ENCODE data around the gene DLX4.
A peak's percentile ranks its signal among the peaks of the same experiment; 100 is the strongest.

The DLX4 gene

DNA sequence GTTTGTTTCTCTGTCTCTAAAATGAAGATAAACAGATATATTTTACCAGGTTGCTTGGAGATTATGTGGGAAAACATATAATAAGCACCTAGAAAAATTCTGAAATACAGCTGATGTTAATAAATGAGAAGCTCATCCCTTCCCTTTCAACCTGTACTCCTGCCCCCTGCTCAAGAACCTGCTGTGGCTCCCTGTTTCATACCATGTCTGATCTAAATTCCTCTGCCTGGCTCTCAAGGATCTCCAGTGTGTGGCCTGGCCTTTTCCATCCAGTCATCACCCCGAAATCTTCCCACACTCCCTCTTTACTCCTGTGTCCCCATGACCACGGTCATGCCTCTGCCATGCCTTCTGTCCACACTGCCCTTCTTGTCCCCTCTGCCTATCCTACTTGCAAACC, 19.4 kb upstream of the DLX4 start:
- no peak for DNase-seq

DNA sequence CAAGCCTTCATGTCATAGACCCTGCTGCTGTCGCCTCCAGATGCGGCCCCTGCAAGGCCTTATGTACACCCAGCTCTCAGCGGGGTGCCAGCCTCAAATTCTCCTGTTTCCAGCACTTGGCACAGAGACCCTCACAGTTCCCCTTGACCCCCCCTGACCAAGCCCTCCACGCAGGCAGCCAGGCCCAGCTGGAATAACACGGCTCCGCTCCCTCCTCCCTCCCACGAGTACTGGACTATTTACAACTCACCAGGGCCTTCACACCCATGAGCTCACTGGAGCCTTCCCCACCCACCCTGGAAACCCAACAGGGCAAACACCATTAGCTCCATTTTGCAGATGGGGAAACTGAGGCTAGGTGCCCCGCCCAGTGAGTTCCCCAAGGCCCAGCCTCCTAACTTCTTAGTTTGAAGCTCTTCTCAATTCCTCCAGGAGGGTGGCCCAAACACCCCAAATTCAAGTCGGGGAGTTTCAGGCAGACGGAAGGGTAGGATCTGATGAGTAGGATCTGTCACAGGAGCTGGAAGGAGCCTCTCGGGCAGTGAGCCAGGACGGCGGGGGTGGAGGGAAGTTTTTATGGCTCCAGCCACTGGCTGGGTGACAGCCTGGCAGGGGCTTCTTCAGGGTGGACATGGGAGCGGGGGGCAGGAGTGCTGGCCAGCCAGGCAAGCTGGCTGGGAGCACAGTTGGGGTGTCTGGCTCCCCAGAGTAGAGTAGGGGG, 17.5 kb upstream of the DLX4 start:
- DNase-seq: no peak

DNA sequence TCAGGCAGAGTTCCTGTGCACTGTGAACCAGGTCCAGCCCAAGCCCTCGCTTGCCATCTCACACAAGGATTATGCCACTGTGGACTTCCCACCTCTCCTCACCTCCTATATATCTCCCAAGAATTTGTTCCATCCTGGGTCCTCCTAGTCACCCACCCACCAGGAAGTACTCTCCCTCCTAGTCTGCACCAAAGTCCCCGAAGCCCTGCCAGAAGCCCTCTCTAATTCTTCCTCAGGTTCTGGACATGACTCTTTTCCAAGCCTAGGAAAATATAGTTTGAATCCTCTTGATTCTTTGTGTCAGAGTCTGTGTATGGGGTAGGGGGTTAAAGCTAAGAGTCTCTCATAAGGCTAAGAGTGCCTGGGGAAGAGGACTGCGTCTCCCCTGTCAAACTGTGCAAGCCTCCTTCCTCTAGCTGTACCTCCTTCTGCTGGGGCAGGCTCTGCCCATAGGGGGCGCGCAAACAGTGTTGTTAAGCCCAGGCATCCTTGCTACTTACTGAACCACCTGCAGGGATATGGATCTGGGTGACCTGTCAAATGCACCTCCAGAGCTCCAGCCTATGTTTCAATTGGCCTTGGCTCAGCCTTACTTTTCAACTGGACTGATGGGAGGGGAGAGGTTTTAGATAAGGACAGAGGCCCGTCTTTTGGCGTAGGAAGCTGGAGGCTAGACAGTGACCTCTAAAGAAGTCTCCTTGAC, 16.6 kb upstream of the DLX4 start:
- DNase-seq: peak in 1 of 2 donors; percentile 20

DNA sequence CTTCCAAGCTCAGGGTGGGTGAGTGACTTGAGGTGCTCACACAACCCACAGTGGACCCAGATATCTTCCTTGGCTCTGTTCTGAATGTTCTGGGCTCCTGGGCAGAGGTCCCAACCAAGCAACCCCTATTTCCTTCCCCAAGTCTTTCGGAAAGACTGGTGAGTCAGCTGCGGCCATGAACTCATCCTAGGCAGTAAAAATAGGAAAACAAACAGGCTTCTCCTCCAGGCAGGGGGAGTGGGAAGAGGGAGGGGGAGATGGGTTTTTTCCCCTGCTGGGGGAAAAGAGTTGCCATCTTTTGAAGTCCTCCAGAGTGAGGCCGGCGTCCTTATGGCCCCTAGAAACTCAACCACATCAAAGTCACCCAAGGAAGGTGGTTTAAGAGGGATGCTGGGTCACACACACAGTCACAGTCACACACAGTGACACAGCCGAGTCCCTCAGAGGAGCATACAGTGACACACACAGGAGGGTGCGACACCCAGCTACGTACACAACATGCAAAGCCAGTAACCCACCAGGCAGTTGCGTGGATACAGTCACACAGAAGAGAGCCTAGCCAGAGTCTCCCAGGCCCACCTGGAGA, 16.0 kb upstream of the DLX4 start:
- DNase-seq: no peak

DNA sequence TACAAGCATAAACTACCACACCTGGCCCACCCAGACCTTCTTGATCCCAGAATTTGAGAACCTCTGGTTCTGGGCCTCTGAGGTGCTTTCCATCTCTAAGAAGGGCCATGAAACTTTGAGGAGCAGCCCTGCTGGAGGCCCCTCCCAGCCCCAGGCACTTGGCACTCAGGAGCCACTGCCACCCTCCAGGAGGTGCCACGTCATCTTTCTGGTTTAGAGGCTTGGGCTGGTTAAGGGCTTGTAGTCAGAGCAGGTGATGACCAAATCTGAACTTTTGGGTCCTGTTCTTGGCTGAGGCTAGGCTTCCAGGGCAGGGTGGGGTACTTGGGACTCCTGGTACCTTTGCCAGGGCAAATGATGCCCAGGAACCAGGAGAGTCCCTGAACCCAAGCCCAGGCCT, 13.8 kb upstream of the DLX4 start:
- no peak for DNase-seq

DNA sequence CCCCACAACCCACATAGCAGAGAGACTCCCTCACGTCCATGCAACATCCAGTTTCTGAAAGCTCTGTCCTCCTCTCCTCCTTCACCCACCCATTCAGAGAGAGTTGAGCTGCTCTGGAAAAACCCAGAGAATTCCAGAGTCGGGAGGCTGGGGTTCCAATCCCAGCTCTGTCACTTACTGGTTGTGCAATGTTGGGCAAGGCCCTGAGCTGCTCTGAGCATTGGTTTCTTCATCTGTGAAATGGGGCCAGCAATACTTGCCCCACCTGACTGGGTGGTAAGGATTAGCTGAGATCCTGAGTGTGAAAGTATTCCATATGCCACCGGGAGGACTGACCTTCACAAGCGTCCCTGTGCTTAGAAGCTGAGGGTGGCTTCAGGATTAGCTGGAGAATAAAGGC, 12.2 kb upstream of the DLX4 start:
- DNase-seq: no peak

DNA sequence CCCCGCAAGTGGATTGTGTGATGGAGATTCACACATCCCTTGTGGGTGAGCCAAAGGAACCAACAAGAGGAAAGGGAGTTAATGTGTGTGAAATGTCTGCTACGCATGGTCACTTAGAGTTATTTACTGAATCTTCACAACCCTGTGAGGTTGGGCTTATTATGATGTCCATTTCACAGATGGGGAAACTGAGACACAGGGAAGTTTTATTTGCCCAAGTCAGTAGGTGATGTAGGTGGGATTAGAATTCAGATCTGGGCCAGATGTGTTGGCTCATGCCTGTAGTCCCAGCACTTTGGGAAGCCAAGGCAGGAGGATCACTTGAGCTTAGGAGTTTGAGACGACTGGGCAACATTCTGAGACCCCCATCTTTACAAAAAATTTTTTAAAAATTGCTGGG, 11.6 kb upstream of the DLX4 start:
- no peak for DNase-seq

DNA sequence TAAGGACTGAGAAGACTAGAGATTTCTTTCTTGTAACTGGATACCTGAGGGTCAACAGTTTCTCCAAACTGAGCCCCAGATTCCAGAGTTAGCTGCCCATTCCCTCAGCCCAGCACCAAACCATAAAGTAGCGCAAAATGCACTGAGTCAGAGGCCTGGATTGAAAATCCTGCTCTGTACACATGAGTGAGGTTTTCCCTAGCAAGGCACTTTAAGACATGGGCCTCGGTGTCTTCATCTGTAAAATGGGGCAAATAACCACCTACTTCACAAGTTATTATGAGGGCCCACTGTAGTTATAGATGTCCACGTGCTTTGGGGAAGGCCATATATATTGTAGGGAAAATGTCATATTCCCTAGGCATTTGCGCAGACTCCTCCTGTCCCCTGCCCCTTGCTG, 10.3 kb upstream of the DLX4 start:
- DNase-seq: no peak

DNA sequence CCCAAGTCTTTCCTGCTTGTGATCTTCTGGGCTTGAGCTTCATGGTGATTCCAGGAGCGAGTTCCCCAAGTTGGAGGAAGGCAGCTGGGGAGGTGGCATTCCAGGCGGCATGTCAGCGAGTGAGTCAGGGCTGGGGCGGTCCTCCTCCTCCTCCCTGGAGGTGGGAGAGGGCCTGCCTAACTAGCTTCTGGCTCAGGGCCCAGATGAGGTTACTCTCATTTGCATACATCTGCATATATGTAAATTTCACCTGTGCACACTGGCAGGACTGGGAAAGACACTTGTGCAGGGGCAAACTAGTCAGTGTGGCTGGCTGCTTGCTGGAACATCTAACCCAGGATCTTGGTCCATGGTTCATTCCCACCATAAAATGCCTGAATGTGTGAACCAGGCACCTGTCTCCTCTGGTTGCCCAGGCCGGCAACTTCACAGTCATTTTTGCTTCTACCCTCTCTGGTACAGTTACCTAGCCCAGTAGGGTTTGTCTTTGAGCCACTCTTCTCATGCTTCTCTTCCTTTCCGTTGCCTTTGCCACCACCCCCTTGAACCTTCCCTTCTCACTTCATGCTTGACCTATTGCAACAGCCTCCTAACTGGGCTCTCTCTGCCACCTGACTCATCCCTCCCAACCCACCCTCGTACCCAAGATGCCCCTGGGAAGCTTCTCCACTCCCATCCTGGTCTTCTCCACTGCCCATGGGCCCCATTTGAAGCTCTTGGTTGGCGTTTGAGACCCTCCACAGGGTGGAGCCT, 9.6 kb upstream of the DLX4 start:
- no peak for DNase-seq

DNA sequence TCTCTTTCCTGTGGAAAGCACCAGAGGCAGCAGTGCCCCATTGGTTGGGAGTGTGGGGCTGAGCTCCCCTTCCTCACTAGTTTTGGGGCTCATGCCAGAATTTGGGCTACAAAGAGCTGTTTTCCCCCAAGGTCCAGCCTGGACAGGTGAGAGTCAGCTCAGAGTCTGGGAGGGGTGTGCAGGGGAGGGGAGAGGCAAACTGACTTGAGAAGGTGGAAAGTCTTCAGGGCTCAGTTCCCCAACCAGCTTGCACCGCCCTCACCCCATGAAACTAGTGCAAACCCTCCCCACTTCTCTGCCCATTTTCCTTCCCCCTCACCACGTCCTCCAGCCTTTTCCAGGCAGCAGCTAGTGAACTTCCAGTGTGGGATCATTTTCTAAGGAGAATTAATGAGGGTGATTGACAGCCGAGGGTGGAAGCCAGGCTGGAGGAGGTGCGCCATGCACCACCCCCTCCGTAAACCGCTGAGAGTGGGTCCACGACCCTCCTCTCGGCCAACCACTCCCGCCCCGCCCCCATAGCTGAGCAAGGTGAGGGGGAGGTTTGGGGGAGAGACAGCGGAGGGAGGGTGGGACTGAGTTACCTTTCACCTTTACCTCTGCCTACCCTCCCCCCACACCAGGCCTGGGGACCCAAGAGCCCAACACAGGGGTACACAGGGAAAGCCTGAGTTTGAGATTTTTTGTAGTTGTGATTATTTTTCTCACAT, 6.2 kb upstream of the DLX4 start:
- DNase-seq: no peak

DNA sequence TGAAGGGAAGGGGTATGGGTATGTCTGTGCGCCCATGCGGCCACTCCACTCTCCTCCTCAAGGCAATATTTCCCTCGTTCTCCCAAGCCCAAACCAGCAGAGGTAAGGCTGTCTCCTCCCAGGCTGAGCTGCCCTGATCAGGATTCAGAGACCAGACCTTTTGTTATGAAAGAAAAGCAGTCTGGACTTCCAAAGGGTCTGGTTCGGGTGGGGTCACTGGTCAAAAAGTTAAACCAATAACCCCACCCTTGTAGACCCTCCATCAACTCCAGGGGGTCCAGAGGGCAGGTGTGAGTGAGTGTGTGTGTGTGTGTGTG, 5.7 kb upstream of the DLX4 start:
- no peak for DNase-seq

DNA sequence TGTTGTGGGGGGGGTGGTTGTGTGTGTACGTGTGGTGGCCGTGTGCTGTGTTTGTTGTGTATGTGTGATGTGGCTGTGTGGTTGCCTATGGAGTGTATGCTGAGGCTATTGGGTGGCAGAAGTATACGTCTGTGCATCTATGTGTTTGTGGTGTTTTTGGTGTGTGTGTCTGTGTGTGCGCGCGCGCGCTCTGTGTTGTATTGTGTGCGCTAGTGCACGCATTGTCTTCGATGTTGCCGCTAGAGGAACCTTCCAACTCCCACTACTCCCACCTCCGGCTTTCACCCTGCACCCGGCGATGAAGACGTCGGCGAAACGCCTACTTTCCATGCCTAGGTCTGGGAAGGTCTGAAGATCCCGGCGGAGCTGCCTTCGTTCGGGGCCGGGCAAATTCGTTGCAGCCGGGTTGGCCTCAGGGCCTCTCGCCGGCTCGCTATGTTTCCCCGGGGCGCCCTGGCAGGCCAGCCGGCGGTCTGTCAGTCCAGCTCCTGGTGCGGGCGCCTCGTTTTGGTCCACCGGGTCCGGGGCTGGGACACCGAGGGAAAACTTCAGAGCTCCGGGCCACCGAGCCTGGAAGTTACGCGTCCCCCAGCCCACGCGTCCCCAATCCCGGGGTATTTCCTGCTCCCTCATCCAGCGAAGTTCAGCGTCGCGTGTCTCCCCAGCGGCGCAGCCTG, 5.2 kb upstream of the DLX4 start:
- DNase-seq: no peak

DNA sequence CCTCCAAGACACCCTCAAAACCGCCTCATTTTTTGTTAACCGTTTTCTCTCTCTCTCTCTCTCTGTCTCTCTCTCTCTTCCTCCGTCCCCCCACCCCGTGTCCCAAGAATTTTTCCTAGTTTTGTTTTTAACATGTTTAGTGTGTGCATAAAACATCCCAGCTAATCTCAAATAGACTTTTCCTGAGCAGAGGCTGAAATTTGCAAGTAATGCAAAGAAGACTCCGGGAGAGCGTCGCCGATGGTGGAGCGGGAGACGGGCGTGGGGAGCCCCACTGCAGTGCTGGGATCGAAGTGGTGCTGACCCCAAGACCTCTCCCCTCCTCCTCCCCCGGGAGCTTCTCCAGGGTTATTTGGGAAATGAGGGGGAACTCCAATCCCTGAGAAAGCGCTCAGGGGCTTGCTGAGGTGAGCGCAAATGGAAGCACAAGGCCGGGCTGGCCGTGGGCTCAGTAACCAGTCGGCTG, 4.7 kb upstream of the DLX4 start:
- no peak for DNase-seq

DNA sequence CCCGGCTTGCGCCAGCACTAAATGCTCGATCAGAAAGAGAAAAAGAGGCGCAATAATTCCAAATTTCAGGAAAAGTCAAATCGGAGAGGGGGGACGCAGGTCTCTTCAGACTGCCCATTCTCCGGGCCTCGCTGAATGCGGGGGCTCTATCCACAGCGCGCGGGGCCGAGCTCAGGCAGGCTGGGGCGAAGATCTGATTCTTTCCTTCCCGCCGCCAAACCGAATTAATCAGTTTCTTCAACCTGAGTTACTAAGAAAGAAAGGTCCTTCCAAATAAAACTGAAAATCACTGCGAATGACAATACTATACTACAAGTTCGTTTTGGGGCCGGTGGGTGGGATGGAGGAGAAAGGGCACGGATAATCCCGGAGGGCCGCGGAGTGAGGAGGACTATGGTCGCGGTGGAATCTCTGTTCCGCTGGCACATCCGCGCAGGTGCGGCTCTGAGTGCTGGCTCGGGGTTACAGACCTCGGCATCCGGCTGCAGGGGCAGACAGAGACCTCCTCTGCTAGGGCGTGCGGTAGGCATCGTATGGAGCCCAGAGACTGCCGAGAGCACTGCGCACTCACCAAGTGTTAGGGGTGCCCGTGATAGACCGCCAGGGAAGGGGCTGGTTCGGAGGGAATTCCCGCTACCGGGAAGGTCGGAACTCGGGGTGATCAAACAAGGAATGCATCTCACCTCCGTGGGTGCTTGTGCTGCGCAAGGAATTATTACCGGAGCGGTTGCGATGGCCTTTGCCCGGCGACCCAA, 4.0 kb upstream of the DLX4 start:
- no peak for DNase-seq

DNA sequence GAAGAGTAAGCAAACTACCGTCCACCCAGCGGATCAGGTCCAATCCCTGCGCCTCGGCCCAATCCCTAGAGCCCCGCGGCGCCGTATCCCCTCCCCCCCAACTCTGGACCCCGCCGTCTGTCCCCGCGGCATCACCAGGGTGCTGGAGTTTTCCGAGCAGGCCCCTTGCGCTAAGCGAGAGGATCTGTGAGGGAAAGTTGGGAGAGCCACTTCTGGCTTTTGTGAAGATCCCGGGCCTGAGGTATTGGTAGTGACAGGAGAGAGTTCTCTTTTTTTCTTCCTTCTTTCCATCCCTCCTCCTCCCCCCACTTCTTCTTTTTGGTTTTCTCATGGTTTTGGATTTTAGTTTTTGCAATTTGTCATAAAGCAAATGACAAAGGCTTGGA, 3.5 kb upstream of the DLX4 start:
- DNase-seq: no peak

DNA sequence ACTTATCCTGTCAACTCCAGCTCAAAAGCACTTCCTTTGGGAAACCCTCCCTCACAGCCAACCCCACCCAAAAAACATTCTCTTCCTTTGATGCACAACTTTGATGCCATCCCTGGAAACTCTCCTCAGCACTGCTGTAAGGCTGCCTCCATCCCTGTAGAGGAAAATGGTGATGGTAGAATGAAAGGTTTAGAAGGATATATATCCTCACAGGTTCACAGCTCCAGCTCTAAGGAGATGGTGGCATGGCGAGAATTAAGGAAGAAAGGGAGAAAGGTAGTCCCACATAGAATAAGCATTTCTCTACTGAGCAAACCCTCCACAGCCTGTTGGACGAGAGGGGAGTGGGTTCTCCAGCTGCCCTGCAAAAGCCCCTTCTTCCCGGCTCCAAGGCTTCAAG, 2.2 kb upstream of the DLX4 start:
- no peak for DNase-seq

DNA sequence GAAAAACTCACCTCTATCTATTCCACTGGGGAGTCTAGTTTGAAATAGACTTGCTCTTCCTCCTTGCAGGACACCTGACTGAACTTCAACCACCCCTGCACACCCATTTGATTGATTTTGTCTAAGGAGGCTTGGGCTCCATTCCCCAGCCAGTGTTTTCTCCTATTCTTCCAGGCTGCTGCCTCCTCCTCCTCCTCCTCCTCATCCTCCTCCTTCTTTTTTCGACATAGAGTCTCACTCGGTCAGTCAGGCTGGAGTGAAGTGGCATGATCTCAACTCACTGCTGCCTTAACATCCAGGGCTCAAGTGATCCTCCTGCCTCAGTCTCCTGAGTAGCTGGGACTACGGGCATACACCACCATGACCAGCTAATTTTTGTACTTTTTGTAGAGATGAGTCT, 1.8 kb upstream of the DLX4 start:
- DNase-seq: no peak

DNA sequence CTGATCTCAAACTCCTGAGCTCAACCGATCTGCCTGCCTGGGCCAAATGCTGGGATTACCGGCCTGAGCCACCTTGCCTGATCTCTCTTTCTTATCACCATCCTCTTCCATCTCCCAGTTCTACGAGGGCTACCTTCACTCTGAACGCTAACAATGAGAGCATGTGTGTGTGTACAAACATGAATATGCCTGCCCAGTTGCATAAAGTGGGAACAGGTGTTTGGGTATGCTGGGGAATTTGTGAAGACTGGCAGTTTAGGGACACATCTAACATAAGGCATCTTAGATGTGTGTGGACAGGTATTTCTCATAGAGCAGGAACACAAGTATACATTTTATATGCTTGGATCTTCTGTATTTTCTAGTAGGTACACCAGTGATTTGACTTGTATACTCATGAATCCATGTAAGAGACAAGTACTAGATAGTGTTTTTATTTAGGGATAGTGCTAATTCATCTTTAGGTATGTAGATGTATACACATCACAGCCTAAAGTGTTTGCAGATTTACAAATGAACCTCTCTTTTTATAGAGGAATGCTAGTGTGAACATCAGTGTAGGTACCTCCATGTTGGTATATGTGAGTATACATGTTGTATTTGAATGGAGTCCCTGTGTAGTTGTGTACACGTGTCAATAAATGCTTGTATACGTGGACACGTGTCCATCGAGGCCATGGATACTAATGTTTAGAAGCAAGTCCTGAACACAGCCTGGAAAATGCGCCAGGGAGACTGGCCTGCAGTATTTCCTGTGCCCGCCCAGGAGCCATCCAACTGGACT, 1.2 kb upstream of the DLX4 start:
- DNase-seq: no peak

DNA sequence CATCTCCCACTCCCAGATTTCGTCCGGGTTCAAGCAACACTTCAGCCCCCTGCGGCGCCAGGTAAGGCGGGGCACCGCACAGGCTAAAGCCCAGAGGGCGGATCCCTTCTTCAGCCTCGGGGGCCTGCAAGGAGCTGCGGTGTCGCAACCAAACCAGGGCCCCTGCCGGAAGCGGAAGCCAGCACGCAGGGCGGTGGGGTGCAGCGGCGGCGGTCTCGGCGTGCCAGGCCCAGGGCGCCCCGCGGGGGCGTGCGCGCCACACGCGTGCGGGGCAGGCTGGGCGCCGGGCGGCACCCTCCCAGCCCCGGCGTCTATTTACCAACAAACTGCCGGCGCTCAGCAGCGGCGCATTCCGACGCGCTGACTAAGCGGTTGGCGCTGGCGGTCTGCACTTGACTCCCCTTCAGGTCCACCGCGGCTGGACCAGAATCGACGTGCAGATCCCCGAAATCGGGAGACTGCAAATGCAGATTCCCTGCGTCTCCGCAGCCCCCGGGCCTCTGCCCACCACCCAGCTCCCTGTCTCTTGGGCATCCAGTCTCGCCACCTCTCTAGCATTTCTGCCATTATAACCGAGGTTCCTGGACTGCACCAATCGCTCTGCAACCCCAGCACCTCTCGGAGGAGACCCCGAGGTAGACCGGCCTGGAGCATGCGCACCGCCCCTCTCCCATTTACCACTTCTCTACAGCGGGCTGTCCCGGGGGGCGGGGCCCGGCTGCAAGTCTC, 421 bp upstream of the DLX4 start:
- no peak for DNase-seq

DNA sequence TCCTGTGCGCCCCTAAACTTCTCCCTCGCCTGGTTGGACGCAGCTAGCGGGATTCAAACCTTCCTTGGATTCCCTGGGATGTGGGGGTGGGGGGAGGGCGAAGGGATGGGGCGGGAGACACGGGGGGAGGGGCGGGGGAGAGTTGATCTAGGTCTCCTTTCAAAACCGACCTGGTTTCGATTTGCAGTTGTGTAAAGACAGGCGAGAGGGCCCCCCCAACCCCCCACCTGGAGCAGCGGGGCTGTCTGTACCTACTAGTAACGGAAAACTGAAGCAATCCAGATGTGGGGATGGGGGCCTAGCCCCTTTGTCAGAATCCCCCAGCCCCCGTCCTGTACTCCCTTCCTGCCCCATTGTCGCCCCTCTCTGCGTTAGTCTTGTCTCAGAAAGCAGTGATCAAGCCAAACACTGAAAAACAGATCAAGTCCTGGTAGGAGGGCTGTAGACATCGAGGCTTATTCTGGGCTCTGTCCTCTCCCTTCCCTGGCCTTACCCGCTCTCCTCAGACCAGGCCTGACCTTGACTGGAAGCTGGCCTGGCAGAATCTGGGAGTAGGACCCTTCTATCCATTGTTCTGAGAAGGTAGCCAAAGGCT, 902 bp downstream of the DLX4 start:
- DNase-seq: no peak
